DND-41 (cell line): ENCODE measurements around the gene TIMM9.

Source experiments
- ATAC-seq: fragments of 200-7000 bp; cut with Tn5 transposase; 3 replicates; pipeline ENCODE4 v1.9.1; 2021; ENCODE audit warnings: low read depth; ENCODE audit not compliant: insufficient read depth
- DNase-seq: peaks from one replicate; pipeline ENCODE4 v3.0.0-alpha.2; 2020
- H2AFZ ChIP-seq: 2 replicates; pipeline ENCODE4 v1.6.0; 2012; ENCODE audit warnings: low read depth, low read length
- H3K27ac ChIP-seq: 2 replicates; pipeline ENCODE4 v1.5.1; 2012; ENCODE audit warnings: low read length, inconsistent platforms
- H3K27me3 ChIP-seq: fragments of 200-600 bp; sonication (generic); 2 replicates; pipeline ENCODE4 v1.6.0; 2012; ENCODE audit warnings: low read length, mild to moderate bottlenecking, inconsistent platforms; ENCODE audit not compliant: insufficient read depth, poor library complexity
- H3K36me3 ChIP-seq: 2 replicates; pipeline ENCODE4 v1.5.1; 2012; ENCODE audit warnings: low read length, inconsistent platforms; ENCODE audit not compliant: insufficient read depth
- H3K4me1 ChIP-seq: 2 replicates; pipeline ENCODE4 v1.5.1; 2012; ENCODE audit warnings: mild to moderate bottlenecking, low read length; ENCODE audit not compliant: insufficient read depth
- H3K4me2 ChIP-seq: 2 replicates; pipeline ENCODE4 v1.6.0; 2012; ENCODE audit warnings: mild to moderate bottlenecking, moderate library complexity, low read length, inconsistent platforms; ENCODE audit not compliant: insufficient read depth
- H3K4me3 ChIP-seq, 2 experiments: fragments of 200-600 bp in 1 of 2; shearing (Covaris generic) in 1 of 2; 2 replicates each; pipeline ENCODE4 v1.5.1; 2012 to 2016; ENCODE audit warnings: inconsistent platforms in 2 of 2, low read length in 2 of 2, mild to moderate bottlenecking in 2 of 2, low read depth in 1 of 2, moderate library complexity in 1 of 2
- H3K79me2 ChIP-seq: 2 replicates; pipeline ENCODE4 v1.6.0; 2012; ENCODE audit warnings: low read length, inconsistent platforms; ENCODE audit not compliant: insufficient read depth
- H3K9ac ChIP-seq: 2 replicates; pipeline ENCODE4 v1.6.0; 2012; ENCODE audit warnings: low read depth, mild to moderate bottlenecking, inconsistent platforms, low read length, moderate library complexity
- H3K9me3 ChIP-seq: 2 replicates; pipeline ENCODE4 v1.5.1; 2012; ENCODE audit warnings: low read length, moderate library complexity, mild to moderate bottlenecking, inconsistent platforms; ENCODE audit not compliant: insufficient read depth, severe bottlenecking
- H4K20me1 ChIP-seq: 2 replicates; pipeline ENCODE4 v1.6.0; 2012; ENCODE audit warnings: low read length; ENCODE audit not compliant: insufficient read depth
- CTCF ChIP-seq: IDR thresholded peaks from 2 replicates; pipeline ENCODE4 v1.5.1; 2012; ENCODE audit warnings: borderline replicate concordance, low read length, moderate library complexity, mild to moderate bottlenecking; ENCODE audit not compliant: poor library complexity, severe bottlenecking; ENCODE audit errors: extremely low read depth
- EZH2 ChIP-seq: IDR thresholded peaks from 3 replicates; pipeline ENCODE4 v1.6.1; 2012; ENCODE audit warnings: borderline replicate concordance, low read depth, mild to moderate bottlenecking, moderate library complexity, low read length, inconsistent platforms; ENCODE audit not compliant: severe bottlenecking

The TIMM9 gene

GRCh38 chr14:58414845-58415244 is 12.5 kb downstream of the TIMM9 start:
- no peak overlapping the region for H3K27ac ChIP-seq
- H3K4me1 ChIP-seq: 0 out of 2 replicates have a peak, but pooled peaks cover 3% of the 10 kb centered on the region
- no peaks in the 10 kb centered on the region; the same call in 1 of the 2 replicates for H4K20me1 ChIP-seq
- no peak for TF ChIP-seq CTCF
- no peak for TF ChIP-seq EZH2
- ATAC-seq (peak; percentile 27; the same call in 1 of the 3 replicates), DNase-seq (no peak)
- no peak overlapping the region for H2AFZ ChIP-seq
- no peaks in the 10 kb centered on the region for H3K9me3 ChIP-seq
- H3K4me3 ChIP-seq: no peak overlapping the region
- H3K4me2 ChIP-seq: no peak overlapping the region
- H3K27me3 ChIP-seq: no peaks in the 10 kb centered on the region
- H3K9ac ChIP-seq: no peak overlapping the region
- peaks cover 75% of the 10 kb centered on the region for H3K36me3 ChIP-seq
- H3K79me2 ChIP-seq: peaks cover 62% of the 10 kb centered on the region

GRCh38 chr14:58408681-58409215 is 18.6 kb downstream of the TIMM9 start:
- Histone ChIP-seq H3K4me1 (no peaks in the 10 kb centered on the region), H4K20me1 (no peaks in the 10 kb centered on the region), H3K27me3 (no peaks in the 10 kb centered on the region), H3K79me2 (peaks cover 7% of the 10 kb centered on the region), H3K27ac (no peak overlapping the region), H3K36me3 (peaks cover 57% of the 10 kb centered on the region), H2AFZ (no peak overlapping the region), H3K9me3 (no peaks in the 10 kb centered on the region), H3K9ac (no peak overlapping the region), H3K4me2 (no peak overlapping the region), H3K4me3 (no peak overlapping the region)
- TF ChIP-seq CTCF: no peak
- TF ChIP-seq EZH2: no peak
- ATAC-seq: no peak
- no peak for DNase-seq

GRCh38 chr14:58401587-58401986 is 25.7 kb downstream of the TIMM9 start:
- Histone ChIP-seq H4K20me1 (no peaks in the 10 kb centered on the region), H3K79me2 (no peaks in the 10 kb centered on the region), H3K4me2 (no peak overlapping the region), H3K36me3 (peaks cover 4% of the 10 kb centered on the region; the same call in 1 of the 2 replicates), H3K9ac (no peak overlapping the region), H3K9me3 (no peaks in the 10 kb centered on the region), H3K27me3 (no peaks in the 10 kb centered on the region), H3K4me1 (no peaks in the 10 kb centered on the region), H2AFZ (no peak overlapping the region), H3K27ac (no peak overlapping the region), H3K4me3 (no peak overlapping the region)
- TF ChIP-seq EZH2 (no peak), CTCF (peak; percentile 39)
- DNase-seq: no peak
- peak; percentile 66 for ATAC-seq
